ENCODE results near the gene NAA35.
"Not testable (repeated sequence)": the region's sequence is repeated elsewhere in the genome, so short reads cannot be mapped to it uniquely, and the experiment has no call there.

Gene NAA35

GRCh38 chr9:86041311-86041741, 100.4 kb downstream of the NAA35 start:
- no peak overlapping the region for H3K4me3 ChIP-seq (ENCODE audit: insufficient read depth, low read depth, low read length, poor library complexity, severe bottlenecking)
- H3K9me3 ChIP-seq (ENCODE audit: control insufficient read depth, low read length): no peaks in the 10 kb centered on the region
- no peaks in the 10 kb centered on the region for H3K36me3 ChIP-seq (ENCODE audit: control insufficient read depth, insufficient read depth, low read length)
- no peak for DNase-seq
- no peaks in the 10 kb centered on the region for H3K4me1 ChIP-seq (ENCODE audit: control insufficient read depth, insufficient read depth, low read length, poor library complexity, severe bottlenecking)
- H3K27me3 ChIP-seq (replicated peaks; ENCODE audit: control insufficient read depth, insufficient read depth, low read length, poor library complexity, severe bottlenecking): peaks cover 3% of the 10 kb centered on the region
- no peak overlapping the region for H3K27ac ChIP-seq (ENCODE audit: insufficient read depth, low read length, poor library complexity, severe bottlenecking)

GRCh38 chr9:86042199-86042978, 101.4 kb downstream of the NAA35 start:
- Histone ChIP-seq H3K36me3 (ENCODE audit: control insufficient read depth, insufficient read depth, low read length) (no peaks in the 10 kb centered on the region), H3K4me3 (ENCODE audit: insufficient read depth, low read depth, low read length, poor library complexity, severe bottlenecking) (no peak overlapping the region), H3K27me3 (replicated peaks; ENCODE audit: control insufficient read depth, insufficient read depth, low read length, poor library complexity, severe bottlenecking) (peaks cover 3% of the 10 kb centered on the region), H3K9me3 (ENCODE audit: control insufficient read depth, low read length) (no peaks in the 10 kb centered on the region), H3K27ac (ENCODE audit: insufficient read depth, low read length, poor library complexity, severe bottlenecking) (no peak overlapping the region), H3K4me1 (ENCODE audit: control insufficient read depth, insufficient read depth, low read length, poor library complexity, severe bottlenecking) (no peaks in the 10 kb centered on the region)
- no peak for DNase-seq

GRCh38 chr9:86043586-86043985, 102.6 kb downstream of the NAA35 start:
- Histone ChIP-seq H3K4me1 (ENCODE audit: control insufficient read depth, insufficient read depth, low read length, poor library complexity, severe bottlenecking) (no peaks in the 10 kb centered on the region), H3K36me3 (ENCODE audit: control insufficient read depth, insufficient read depth, low read length) (no peaks in the 10 kb centered on the region), H3K27me3 (replicated peaks; ENCODE audit: control insufficient read depth, insufficient read depth, low read length, poor library complexity, severe bottlenecking) (peaks cover 3% of the 10 kb centered on the region), H3K9me3 (ENCODE audit: control insufficient read depth, low read length) (no peaks in the 10 kb centered on the region), H3K4me3 (ENCODE audit: insufficient read depth, low read depth, low read length, poor library complexity, severe bottlenecking) (no peak overlapping the region), H3K27ac (ENCODE audit: insufficient read depth, low read length, poor library complexity, severe bottlenecking) (no peak overlapping the region)
- no peak for DNase-seq

- H3K27ac ChIP-seq (ENCODE audit: insufficient read depth, low read length, poor library complexity, severe bottlenecking): no peak overlapping the region
- H3K4me3 ChIP-seq (ENCODE audit: insufficient read depth, low read depth, low read length, poor library complexity, severe bottlenecking): no peak overlapping the region
- peaks cover 3% of the 10 kb centered on the region for H3K27me3 ChIP-seq (replicated peaks; ENCODE audit: control insufficient read depth, insufficient read depth, low read length, poor library complexity, severe bottlenecking)
- no peaks in the 10 kb centered on the region for H3K9me3 ChIP-seq (ENCODE audit: control insufficient read depth, low read length)
- DNase-seq: no peak
- H3K36me3 ChIP-seq (ENCODE audit: control insufficient read depth, insufficient read depth, low read length): no peaks in the 10 kb centered on the region
- no peaks in the 10 kb centered on the region for H3K4me1 ChIP-seq (ENCODE audit: control insufficient read depth, insufficient read depth, low read length, poor library complexity, severe bottlenecking)
Measured at GRCh38 chr9:86043999-86044398, 103.1 kb downstream of the NAA35 start.

GRCh38 chr9:86045654-86046053, 104.7 kb downstream of the NAA35 start:
- Histone ChIP-seq H3K4me3 (ENCODE audit: insufficient read depth, low read depth, low read length, poor library complexity, severe bottlenecking) (no peak overlapping the region), H3K36me3 (ENCODE audit: control insufficient read depth, insufficient read depth, low read length) (no peaks in the 10 kb centered on the region), H3K9me3 (ENCODE audit: control insufficient read depth, low read length) (no peaks in the 10 kb centered on the region), H3K4me1 (ENCODE audit: control insufficient read depth, insufficient read depth, low read length, poor library complexity, severe bottlenecking) (no peaks in the 10 kb centered on the region), H3K27me3 (replicated peaks; ENCODE audit: control insufficient read depth, insufficient read depth, low read length, poor library complexity, severe bottlenecking) (peaks cover 3% of the 10 kb centered on the region), H3K27ac (ENCODE audit: insufficient read depth, low read length, poor library complexity, severe bottlenecking) (no peak overlapping the region)
- no peak for DNase-seq

- DNase-seq: no peak
- no peak overlapping the region for H3K4me3 ChIP-seq (ENCODE audit: insufficient read depth, low read depth, low read length, poor library complexity, severe bottlenecking)
- no peak overlapping the region for H3K27ac ChIP-seq (ENCODE audit: insufficient read depth, low read length, poor library complexity, severe bottlenecking)
- H3K4me1 ChIP-seq (ENCODE audit: control insufficient read depth, insufficient read depth, low read length, poor library complexity, severe bottlenecking): no peaks in the 10 kb centered on the region
- no peaks in the 10 kb centered on the region for H3K36me3 ChIP-seq (ENCODE audit: control insufficient read depth, insufficient read depth, low read length)
- no peaks in the 10 kb centered on the region for H3K9me3 ChIP-seq (ENCODE audit: control insufficient read depth, low read length)
- peaks cover 3% of the 10 kb centered on the region for H3K27me3 ChIP-seq (replicated peaks; ENCODE audit: control insufficient read depth, insufficient read depth, low read length, poor library complexity, severe bottlenecking)
Measured at GRCh38 chr9:86046071-86046636, 105.2 kb downstream of the NAA35 start.

GRCh38 chr9:86046930-86047341, 106.0 kb downstream of the NAA35 start:
- Histone ChIP-seq H3K4me1 (ENCODE audit: control insufficient read depth, insufficient read depth, low read length, poor library complexity, severe bottlenecking) (no peaks in the 10 kb centered on the region), H3K4me3 (ENCODE audit: insufficient read depth, low read depth, low read length, poor library complexity, severe bottlenecking) (no peak overlapping the region), H3K36me3 (ENCODE audit: control insufficient read depth, insufficient read depth, low read length) (no peaks in the 10 kb centered on the region), H3K27ac (ENCODE audit: insufficient read depth, low read length, poor library complexity, severe bottlenecking) (no peak overlapping the region), H3K27me3 (replicated peaks; ENCODE audit: control insufficient read depth, insufficient read depth, low read length, poor library complexity, severe bottlenecking) (peaks cover 3% of the 10 kb centered on the region), H3K9me3 (ENCODE audit: control insufficient read depth, low read length) (no peaks in the 10 kb centered on the region)
- no peak for DNase-seq

- H3K27me3 ChIP-seq (replicated peaks; ENCODE audit: control insufficient read depth, insufficient read depth, low read length, poor library complexity, severe bottlenecking): peaks cover 3% of the 10 kb centered on the region
Measured at GRCh38 chr9:86047361-86047760, 106.4 kb downstream of the NAA35 start.

GRCh38 chr9:86048018-86048742, 107.2 kb downstream of the NAA35 start:
- not testable (repeated sequence) for H3K4me1 ChIP-seq (ENCODE audit: control insufficient read depth, insufficient read depth, low read length, poor library complexity, severe bottlenecking); H3K4me3 ChIP-seq (ENCODE audit: insufficient read depth, low read depth, low read length, poor library complexity, severe bottlenecking); H3K27me3 ChIP-seq (replicated peaks; ENCODE audit: control insufficient read depth, insufficient read depth, low read length, poor library complexity, severe bottlenecking); H3K27ac ChIP-seq (ENCODE audit: insufficient read depth, low read length, poor library complexity, severe bottlenecking); H3K9me3 ChIP-seq (ENCODE audit: control insufficient read depth, low read length); DNase-seq; H3K36me3 ChIP-seq (ENCODE audit: control insufficient read depth, insufficient read depth, low read length)

More at GRCh38 chr9:86047361-86047760, 106.4 kb downstream of the NAA35 start:
- Histone ChIP-seq H3K4me3 (ENCODE audit: insufficient read depth, low read depth, low read length, poor library complexity, severe bottlenecking) (no peak overlapping the region), H3K4me1 (ENCODE audit: control insufficient read depth, insufficient read depth, low read length, poor library complexity, severe bottlenecking) (no peaks in the 10 kb centered on the region), H3K27ac (ENCODE audit: insufficient read depth, low read length, poor library complexity, severe bottlenecking) (no peak overlapping the region), H3K9me3 (ENCODE audit: control insufficient read depth, low read length) (no peaks in the 10 kb centered on the region), H3K36me3 (ENCODE audit: control insufficient read depth, insufficient read depth, low read length) (no peaks in the 10 kb centered on the region)
- DNase-seq: no peak
